ENCODE measurements around the gene RABGAP1L. TPM values are rescaled to one million over a fixed set of nuclear protein-coding genes. Genes with fewer than 3 reads are reported as not detected.

Gene RABGAP1L
- total and polyA plus RNA-seq, 10 of the 15 experiments (the other 5 are each of a cell fraction or from before 2014, with no cell fraction given), result 5.8 to 194 (median 113) TPM

DNA sequence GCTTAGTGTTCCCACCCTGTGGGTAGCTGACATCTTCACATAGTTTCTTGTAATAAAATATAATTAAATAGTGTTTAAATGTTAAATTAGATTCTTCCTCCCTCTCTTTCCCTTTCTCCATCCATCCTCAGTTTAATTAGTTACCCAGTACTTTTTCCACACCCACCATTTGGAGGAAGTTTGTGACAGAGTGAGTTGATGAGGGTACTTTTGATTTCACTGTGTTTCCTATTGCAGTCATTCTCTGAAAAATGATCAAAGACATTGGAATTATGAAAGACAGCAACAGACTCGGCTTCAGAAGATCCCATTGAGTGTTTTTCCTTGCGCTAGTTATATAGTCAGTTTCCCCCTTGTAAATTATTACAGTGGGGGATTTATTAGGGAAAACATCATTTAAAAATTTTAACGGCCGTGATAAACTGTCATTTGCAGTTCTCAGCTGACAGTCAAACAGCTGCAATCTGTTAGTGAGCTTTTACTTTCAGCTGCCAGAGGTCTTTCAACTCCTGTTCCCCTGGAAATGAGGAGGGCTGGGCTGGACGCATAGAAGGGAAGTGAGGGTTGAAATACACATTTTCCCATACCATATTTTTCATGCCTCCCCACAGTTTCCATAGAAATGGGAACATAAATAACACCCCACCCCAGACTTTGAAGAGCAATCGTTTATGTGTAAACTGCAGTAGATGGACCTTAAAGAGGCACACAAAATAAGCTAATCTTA lies 779.1 kb downstream of the RABGAP1L start:
- in situ Hi-C loops (cut with MboI), result no loop called here
- intact Hi-C loops (cut with micrococcal nuclease; ENCODE audit: unreplicated experiment), result no loop called here
- Histone ChIP-seq H3K9me3 (replicated peaks; ENCODE audit: control insufficient read depth, insufficient read depth, low read length) (no peaks in the 10 kb centered on the region), H3K4me1 (ENCODE audit: control insufficient read depth, insufficient read depth, low read length) (no peaks in the 10 kb centered on the region), H3K79me2 (ENCODE audit: control insufficient read depth, insufficient read depth, low read length) (no peaks in the 10 kb centered on the region), H4K20me1 (ENCODE audit: control insufficient read depth, insufficient read depth) (no peaks in the 10 kb centered on the region), H3K4me2 (ENCODE audit: control insufficient read depth, insufficient read depth) (no peak overlapping the region), H3K27ac (ENCODE audit: control insufficient read depth, insufficient read depth) (no peak overlapping the region), H3K36me3 (ENCODE audit: control insufficient read depth in 2 of 2, insufficient read depth in 2 of 2, low read length in 1 of 2) (no peaks in the 10 kb centered on the region), H3K27me3 (replicated peaks in 1 of 2; ENCODE audit: control insufficient read depth in 2 of 2, insufficient read depth in 2 of 2, low read length in 1 of 2) (no peaks in the 10 kb centered on the region), H3K9ac (ENCODE audit: control insufficient read depth, insufficient read depth, low read length) (no peak overlapping the region), H3K4me3 (no peak overlapping the region), H2AFZ (ENCODE audit: control insufficient read depth, low read depth, low read length) (no peak overlapping the region)
- ChIA-PET SMC1A (ENCODE audit: uncharacterized antibody, unreplicated experiment) (interaction anchor here (0.6 to 4.5 kb wide), 13 partner anchors 9 to 99 kb away, joined by 3 to 20 read pairs (median 4); no protein-coding TSS in a partner anchor), RAD21 (ENCODE audit: unreplicated experiment) (interaction anchor here (1.0 to 1.7 kb wide), 5 partner anchors 9 to 51 kb away, joined by 3 to 6 read pairs (median 4); no protein-coding TSS in a partner anchor), CTCF (interaction anchor here (1.1 to 1.3 kb wide), 2 partner anchors 11 to 61 kb away, joined by 3 to 4 read pairs; partner anchors contain the start of gene CACYBP), POLR2A (interaction anchor here (0.8 to 1.5 kb wide), 3 partner anchors 15 to 68 kb away, joined by 4 to 12 read pairs (median 5); no protein-coding TSS in a partner anchor)
- DNase-seq (ENCODE audit: low read depth, low spot score) (no peak), FAIRE-seq (no peak), ATAC-seq (no peak)
- WGBS (ENCODE audit: insufficient coverage, insufficient replicate concordance, low lambda C conversion rate, missing lambda C conversion rate), result 28% methylated on average over 6 of the region's 6 CpGs
- BruUV-seq (replicated peaks), result no TSS peak
- TF ChIP-seq RB1 (IDR thresholded peaks at IDR 0.05; ENCODE audit: borderline replicate concordance) (no peak), LARP7 (IDR thresholded peaks at IDR 0.05) (no peak), HCFC1 (IDR thresholded peaks at IDR 0.05; ENCODE audit: low read length) (no peak), ZNF384 (IDR thresholded peaks at IDR 0.05; ENCODE audit: borderline replicate concordance, low read depth, low read length) (no peak), CBX5 (IDR thresholded peaks at IDR 0.05; ENCODE audit: low read depth) (no peak), RCOR1 (conservative IDR thresholded peaks at IDR 0.05; ENCODE audit: low read depth, low read length) (no peak), BCL11A (IDR thresholded peaks at IDR 0.05; ENCODE audit: low read depth, low read length) (no peak), ZNF217 (IDR thresholded peaks at IDR 0.05) (no peak), NFIC (IDR thresholded peaks at IDR 0.05; ENCODE audit: low read depth, low read length) (0 out of 2 replicates have a peak, but pooled peaks have one; percentile 20), ZBTB4 (CRISPR knock-in tag; IDR thresholded peaks at IDR 0.05) (no peak), SREBF1 (IDR thresholded peaks at IDR 0.05; ENCODE audit: low read length) (no peak), MEF2B (IDR thresholded peaks at IDR 0.05; ENCODE audit: partially characterized antibody, poor library complexity, severe bottlenecking) (no peak), KLF5 (IDR thresholded peaks at IDR 0.05; ENCODE audit: partially characterized antibody) (no peak), SMAD1 (IDR thresholded peaks at IDR 0.05; ENCODE audit: low read depth, partially characterized antibody) (no peak), BACH1 (IDR thresholded peaks at IDR 0.05; ENCODE audit: borderline replicate concordance) (no peak), ESRRA (IDR thresholded peaks at IDR 0.05; ENCODE audit: low read length) (no peak), NR2C1 (IDR thresholded peaks at IDR 0.05) (no peak)
- TF ChIP-seq, protein P1, sequence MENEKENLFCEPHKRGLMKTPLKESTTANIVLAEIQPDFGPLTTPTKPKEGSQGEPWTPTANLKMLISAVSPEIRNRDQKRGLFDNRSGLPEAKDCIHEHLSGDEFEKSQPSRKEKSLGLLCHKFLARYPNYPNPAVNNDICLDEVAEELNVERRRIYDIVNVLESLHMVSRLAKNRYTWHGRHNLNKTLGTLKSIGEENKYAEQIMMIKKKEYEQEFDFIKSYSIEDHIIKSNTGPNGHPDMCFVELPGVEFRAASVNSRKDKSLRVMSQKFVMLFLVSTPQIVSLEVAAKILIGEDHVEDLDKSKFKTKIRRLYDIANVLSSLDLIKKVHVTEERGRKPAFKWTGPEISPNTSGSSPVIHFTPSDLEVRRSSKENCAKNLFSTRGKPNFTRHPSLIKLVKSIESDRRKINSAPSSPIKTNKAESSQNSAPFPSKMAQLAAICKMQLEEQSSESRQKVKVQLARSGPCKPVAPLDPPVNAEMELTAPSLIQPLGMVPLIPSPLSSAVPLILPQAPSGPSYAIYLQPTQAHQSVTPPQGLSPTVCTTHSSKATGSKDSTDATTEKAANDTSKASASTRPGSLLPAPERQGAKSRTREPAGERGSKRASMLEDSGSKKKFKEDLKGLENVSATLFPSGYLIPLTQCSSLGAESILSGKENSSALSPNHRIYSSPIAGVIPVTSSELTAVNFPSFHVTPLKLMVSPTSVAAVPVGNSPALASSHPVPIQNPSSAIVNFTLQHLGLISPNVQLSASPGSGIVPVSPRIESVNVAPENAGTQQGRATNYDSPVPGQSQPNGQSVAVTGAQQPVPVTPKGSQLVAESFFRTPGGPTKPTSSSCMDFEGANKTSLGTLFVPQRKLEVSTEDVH (IDR thresholded peaks at IDR 0.05; ENCODE audit: low read depth, partially characterized antibody), result no peak

Measured in GM12878 (cell line).